H1 (cell line): ENCODE data around the gene VPS52. TPM values are rescaled to one million over a fixed set of nuclear protein-coding genes. Genes with fewer than 3 reads are reported as not detected.

Experiments used
- CTCF ChIA-PET: fragments of 300-600 bp; sonication (Branson Sonifier 250); formaldehyde crosslinking; loops from one replicate; lab custom pipeline; 2021; ENCODE audit not compliant: partially characterized antibody; lab: Charles Lee
- POLR2A ChIA-PET: fragments of 300-600 bp; sonication (Branson Sonifier 250); formaldehyde crosslinking; loops from one replicate; lab custom pipeline; 2021; ENCODE audit warnings: inconsistent platforms; ENCODE audit not compliant: partially characterized antibody; lab: Charles Lee
- DNase-seq, 2 experiments: peaks; one replicate each; pipeline versions ENCODE4 v3.0.0 to v3.0.0-alpha.2; 2010 to 2022; ENCODE audit warnings: low spot score in 2 of 2, low read depth in 1 of 2, mixed read lengths in 1 of 2
- FAIRE-seq: peaks from 2 replicates; lab custom pipeline; 2011; peaks lifted over from hg19 to GRCh38; lab: Jason Lieb, UNC
- H2AFZ ChIP-seq: 2 replicates; pipeline ENCODE4 v1.8.1; 2012; ENCODE audit warnings: low read length, inconsistent platforms
- H2AK5ac ChIP-seq: 2 replicates; pipeline ENCODE4 v1.6.1; 2013; ENCODE audit warnings: low read depth, low read length
- H2BK120ac ChIP-seq: replicated peaks from 2 replicates; pipeline ENCODE3; 2013; ENCODE audit warnings: low read depth, low read length, inconsistent platforms
- H2BK12ac ChIP-seq: 2 replicates; pipeline ENCODE4 v1.6.1; 2013; ENCODE audit warnings: low read depth, low read length
- H2BK15ac ChIP-seq: 2 replicates; pipeline ENCODE4 v1.6.1; 2013; ENCODE audit warnings: low read length
- H2BK20ac ChIP-seq: 2 replicates; pipeline ENCODE4 v1.6.1; 2013; ENCODE audit warnings: low read length
- H2BK5ac ChIP-seq: 2 replicates; pipeline ENCODE4 v1.6.1; 2013; ENCODE audit warnings: low read depth, low read length
- H3K14ac ChIP-seq: 2 replicates; pipeline ENCODE4 v1.6.1; 2013; ENCODE audit warnings: inconsistent platforms; ENCODE audit not compliant: insufficient read length
- H3K18ac ChIP-seq: 2 replicates; pipeline ENCODE4 v1.6.1; 2013; ENCODE audit warnings: low read length; ENCODE audit errors: extremely low read depth
- H3K23ac ChIP-seq: 2 replicates; pipeline ENCODE4 v1.6.1; 2013; ENCODE audit warnings: inconsistent platforms; ENCODE audit not compliant: insufficient read length
- H3K23me2 ChIP-seq: 2 replicates; pipeline ENCODE4 v1.6.1; 2013; ENCODE audit warnings: low read depth, low read length
- H3K27ac ChIP-seq: 2 replicates; pipeline ENCODE4 v1.6.1; 2011; ENCODE audit warnings: low read depth, low read length, inconsistent platforms
- H3K27me3 ChIP-seq, 4 experiments: replicated peaks in 1 of 4; 1 replicate in 1 of 4; 2 replicates in 3 of 4; pipeline versions ENCODE4 v1.6.1 to v1.8.1; 2011 to 2013; ENCODE audit warnings: low read length in 3 of 4, mild to moderate bottlenecking in 3 of 4, inconsistent platforms in 2 of 4, mixed read lengths in 2 of 4, moderate library complexity in 1 of 4; ENCODE audit not compliant: control insufficient read depth in 3 of 4, insufficient read depth in 3 of 4; ENCODE audit errors: extremely low read depth in 1 of 4
- H3K36me3 ChIP-seq, 4 experiments: 2 replicates each; pipeline versions ENCODE4 v1.6.1 to v1.8.1; 2011 to 2013; ENCODE audit warnings: mild to moderate bottlenecking in 4 of 4, low read length in 3 of 4, moderate library complexity in 2 of 4, control low read depth in 1 of 4, inconsistent platforms in 1 of 4; ENCODE audit not compliant: insufficient read depth in 4 of 4, control insufficient read depth in 2 of 4
- H3K4ac ChIP-seq: replicated peaks from 2 replicates; pipeline ENCODE3; 2013; ENCODE audit warnings: low read length, low read depth, mixed read lengths, inconsistent platforms; ENCODE audit not compliant: insufficient read length
- H3K4me1 ChIP-seq, 4 experiments: replicated peaks in 1 of 4; 1 replicate in 1 of 4; 2 replicates in 3 of 4; pipeline versions ENCODE4 v1.6.1 to v1.8.1; 2011 to 2013; ENCODE audit warnings: low read length in 3 of 4, inconsistent platforms in 2 of 4, mixed read lengths in 1 of 4; ENCODE audit not compliant: insufficient read depth in 4 of 4, control insufficient read depth in 3 of 4
- H3K4me2 ChIP-seq, 2 experiments: 2 replicates each; pipeline versions ENCODE4 v1.6.1 to v1.8.1; 2011 to 2013; ENCODE audit warnings: low read depth in 2 of 2, low read length in 2 of 2, control low read depth in 1 of 2, inconsistent platforms in 1 of 2, mild to moderate bottlenecking in 1 of 2; ENCODE audit not compliant: insufficient read depth in 1 of 2
- H3K4me3 ChIP-seq, 4 experiments: fragments of 200-600, 300-600 bp in 1 of 4; sonication (generic), shearing (Covaris generic), sonication (Bioruptor Twin) in 1 of 4; 2 replicates each; pipeline versions ENCODE4 v1.5.1 to v1.8.1; 2011 to 2016; ENCODE audit warnings: low read length in 4 of 4, low read depth in 3 of 4, control low read depth in 2 of 4, inconsistent platforms in 2 of 4, mild to moderate bottlenecking in 2 of 4, mixed read lengths in 1 of 4, moderate library complexity in 1 of 4; ENCODE audit not compliant: insufficient read depth in 2 of 4; ENCODE audit errors: extremely low read depth in 1 of 4
- H3K56ac ChIP-seq: replicated peaks from 2 replicates; pipeline ENCODE3; 2013; ENCODE audit warnings: low read depth, mild to moderate bottlenecking, mixed read lengths, low read length, inconsistent platforms; ENCODE audit not compliant: insufficient read length
- H3K79me1 ChIP-seq: 2 replicates; pipeline ENCODE4 v1.6.1; 2013; ENCODE audit warnings: low read depth, low read length, control low read depth
- H3K79me2 ChIP-seq, 2 experiments: 2 replicates each; pipeline versions ENCODE4 v1.6.1 to v1.8.1; 2012 to 2013; ENCODE audit warnings: low read length in 2 of 2, mild to moderate bottlenecking in 2 of 2, inconsistent platforms in 1 of 2; ENCODE audit not compliant: insufficient read depth in 2 of 2, control insufficient read depth in 1 of 2
- H3K9ac ChIP-seq, 4 experiments: replicated peaks in 1 of 4; 1 replicate in 1 of 4; 2 replicates in 3 of 4; pipeline versions ENCODE4 v1.6.1 to v1.8.1; 2011 to 2013; ENCODE audit warnings: low read depth in 3 of 4, low read length in 3 of 4, control low read depth in 2 of 4, mild to moderate bottlenecking in 2 of 4, moderate library complexity in 2 of 4, inconsistent platforms in 1 of 4; ENCODE audit errors: extremely low read depth in 1 of 4
- H3K9me3 ChIP-seq, 2 experiments: 2 replicates each; pipeline versions ENCODE4 v1.6.1 to v1.8.1; 2012 to 2013; ENCODE audit warnings: mild to moderate bottlenecking in 2 of 2, moderate library complexity in 2 of 2, control low read depth in 1 of 2, inconsistent platforms in 1 of 2, low read depth in 1 of 2, low read length in 1 of 2, mixed read lengths in 1 of 2; ENCODE audit not compliant: insufficient read depth in 2 of 2
- H4K20me1 ChIP-seq, 2 experiments: replicated peaks in 1 of 2; 2 replicates each; pipeline versions ENCODE3 to v1.8.1; 2011 to 2013; ENCODE audit warnings: inconsistent platforms in 2 of 2, low read length in 2 of 2, mild to moderate bottlenecking in 1 of 2; ENCODE audit not compliant: insufficient read depth in 2 of 2, control insufficient read depth in 1 of 2
- H4K5ac ChIP-seq: 2 replicates; pipeline ENCODE4 v1.6.1; 2013; ENCODE audit warnings: low read length, low read depth, mixed read lengths, inconsistent platforms; ENCODE audit not compliant: insufficient read length
- H4K8ac ChIP-seq: 2 replicates; pipeline ENCODE4 v1.8.0; 2013; ENCODE audit warnings: mild to moderate bottlenecking, moderate library complexity, low read length, inconsistent platforms; ENCODE audit not compliant: insufficient read depth; ENCODE audit errors: extremely low read depth
- H4K91ac ChIP-seq: replicated peaks from 2 replicates; pipeline ENCODE3; 2013; ENCODE audit warnings: low read length, mixed read lengths, inconsistent platforms; ENCODE audit not compliant: insufficient read length
- FOSL1 ChIP-seq: IDR thresholded peaks from 2 replicates; pipeline ENCODE4 v1.6.1; 2011; ENCODE audit warnings: mild to moderate bottlenecking, low read depth, low read length, moderate library complexity; ENCODE audit not compliant: insufficient read depth
- KDM5A ChIP-seq: fragments of 200-600 bp; IDR thresholded peaks from 2 replicates; pipeline ENCODE4 v1.7.1; 2012; ENCODE audit warnings: mild to moderate bottlenecking, low read length, inconsistent platforms, mixed read lengths
- TAF1 ChIP-seq: IDR thresholded peaks from 2 replicates; pipeline ENCODE4 v1.6.1; 2011; ENCODE audit warnings: mild to moderate bottlenecking, low read depth, low read length
- WGBS, 2 experiments: shearing (Covaris generic) in 1 of 2; methylation state at CpG; one replicate each; pipeline versions ENCODE4 v1.1.6 to v1.1.7; 2013 to 2015; ENCODE audit warnings: low lambda C conversion rate in 2 of 2, mixed read lengths in 2 of 2, inconsistent platforms in 1 of 2, low coverage in 1 of 2, missing lambda C conversion rate in 1 of 2; ENCODE audit not compliant: insufficient replicate concordance in 2 of 2, insufficient coverage in 1 of 2, insufficient read length in 1 of 2; ENCODE audit errors: extremely low coverage in 1 of 2, missing lambda C conversion rate in 1 of 2; 5-methylcytosine and 5-hydroxymethylcytosine counted together
- polyA plus RNA-seq, 7 experiments: library from polyadenylated mRNA; depleted of rRNA in 3 of 7; stranded (reverse) in 5 of 7; unstranded in 2 of 7; fragments of >200 nt in 5 of 7; fragments of 200-250 nt in 2 of 7; gene quantifications; 1 replicate in 5 of 7; 2 replicates in 1 of 7; 4 replicates in 1 of 7; pipeline versions ENCODE4 v1.2.1 to v1.2.3, GENCODE V29; 2011 to 2013; ENCODE audit warnings: missing spikeins in 2 of 7, mixed read lengths in 2 of 7
- total RNA-seq: library from RNA; stranded (reverse); fragmentation: NEBNext Ultra II Directional; extraction: Animal tissue kit (Norgen Biotek cat#: 25700); gene quantifications from 2 replicates; pipeline ENCODE4 v1.2.1, GENCODE V29; 2021

The VPS52 gene
- total and polyA plus RNA-seq, 2 of the 8 experiments (the other 6 are each of a cell fraction or from before 2014, with no cell fraction given), result 36.5 to 86.3 TPM

DNA sequence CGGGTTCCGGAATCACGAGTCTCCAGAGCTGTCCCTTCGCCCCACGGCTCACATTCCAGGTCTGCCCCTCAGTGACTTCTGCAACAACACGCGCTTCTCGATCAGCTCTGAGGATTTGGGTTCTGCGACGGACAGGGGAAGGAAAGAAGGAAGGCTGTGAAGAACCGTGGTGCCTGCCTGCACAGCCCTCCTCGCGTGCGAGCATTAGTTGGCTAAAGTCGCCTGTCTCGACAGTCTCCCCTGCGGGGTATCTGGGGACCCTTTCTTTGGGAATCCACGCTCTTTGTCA is 23.1 kb downstream of the VPS52 start:
- H2BK15ac ChIP-seq, result no peak overlapping the region
- no peak overlapping the region for H3K27ac ChIP-seq
- no peak overlapping the region for H2BK120ac ChIP-seq
- H3K9ac ChIP-seq, result no peak overlapping the region
- 15% methylated on average over 14 of the region's 18 CpGs; no CpG with 5 or more reads in 1 of the 2 experiments for WGBS, 2 experiments
- H2BK5ac ChIP-seq, result no peak overlapping the region
- DNase-seq (no peak), FAIRE-seq (no peak)
- H4K20me1 ChIP-seq, result no peaks in the 10 kb centered on the region
- H2BK12ac ChIP-seq, result no peak overlapping the region
- H3K27me3 ChIP-seq, result peaks cover 0 to 21% (median 11%) of the 10 kb centered on the region in 4 experiments; a peak in 6 of 7 replicates
- no peak overlapping the region for H4K5ac ChIP-seq
- peaks cover 0 to 2% (median 0%) of the 10 kb centered on the region in 4 experiments; a peak in 1 of 8 replicates for H3K36me3 ChIP-seq
- H2AK5ac ChIP-seq, result no peak overlapping the region
- peaks cover 0 to 10% (median 7%) of the 10 kb centered on the region in 4 experiments; a peak in 4 of 7 replicates for H3K4me1 ChIP-seq
- H3K4me2 ChIP-seq, result peak overlapping the region; percentile 63 to 98
- no peak overlapping the region for H2BK20ac ChIP-seq
- H3K23me2 ChIP-seq, result peaks cover 9% of the 10 kb centered on the region; the same call in 1 of the 2 replicates
- H3K9me3 ChIP-seq, result no peaks in the 10 kb centered on the region
- H3K23ac ChIP-seq, result no peak overlapping the region
- H3K4ac ChIP-seq, result no peak overlapping the region
- ChIA-PET POLR2A (interaction anchor here (0.7 to 2.2 kb wide), 15 partner anchors 8 to 276 kb away, joined by 3 to 15 read pairs (median 5); partner anchors contain the start of genes HSD17B8, RGL2, RING1 and RPS18), CTCF (interaction anchor here (0.9 to 7.9 kb wide), 39 partner anchors 11 to 315 kb away, joined by 3 to 107 read pairs (median 6); partner anchors contain the start of genes HSD17B8, RING1, RPS18 and VPS52)
- no peaks in the 10 kb centered on the region for H3K79me1 ChIP-seq
- no peak overlapping the region for H2AFZ ChIP-seq
- H3K56ac ChIP-seq, result no peak overlapping the region
- H3K18ac ChIP-seq, result no peak overlapping the region
- no peak overlapping the region for H4K91ac ChIP-seq
- no peaks in the 10 kb centered on the region for H3K79me2 ChIP-seq
- no peak overlapping the region for H4K8ac ChIP-seq
- peak overlapping the region; percentile 20 to 70 (median 52); a peak in 7 of 8 replicates for H3K4me3 ChIP-seq
- H3K14ac ChIP-seq, result no peak overlapping the region
- TF ChIP-seq TAF1, result no peak
- TF ChIP-seq KDM5A, result no peak
- no peak for TF ChIP-seq FOSL1
